Measurements from ENCODE around the gene GPBP1. TPM values are rescaled to one million over a fixed set of nuclear protein-coding genes. Genes with fewer than 3 reads are reported as not detected.

The GPBP1 gene
- total RNA-seq, 1 donor, result 56.8 TPM

DNA sequence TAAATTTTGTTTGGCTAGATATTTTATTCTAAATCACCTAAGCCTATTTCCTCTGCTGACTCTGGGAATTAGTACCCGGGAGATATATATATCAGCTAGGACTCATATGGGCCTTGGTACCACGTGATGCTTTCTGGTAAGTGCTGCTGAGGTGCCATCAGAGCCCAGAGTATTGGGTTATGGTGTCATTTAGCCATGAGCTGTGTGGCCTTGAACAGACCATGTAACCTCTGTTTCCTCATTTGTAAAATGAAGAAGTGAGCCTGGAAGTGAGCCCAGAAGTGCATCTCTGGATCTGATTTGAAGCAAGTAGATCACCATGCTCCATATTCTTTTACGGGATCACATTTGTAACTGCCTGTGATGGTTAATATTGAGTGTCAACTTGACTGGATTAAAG lies 126.1 kb downstream of the GPBP1 start:
- TF ChIP-seq, protein P1, sequence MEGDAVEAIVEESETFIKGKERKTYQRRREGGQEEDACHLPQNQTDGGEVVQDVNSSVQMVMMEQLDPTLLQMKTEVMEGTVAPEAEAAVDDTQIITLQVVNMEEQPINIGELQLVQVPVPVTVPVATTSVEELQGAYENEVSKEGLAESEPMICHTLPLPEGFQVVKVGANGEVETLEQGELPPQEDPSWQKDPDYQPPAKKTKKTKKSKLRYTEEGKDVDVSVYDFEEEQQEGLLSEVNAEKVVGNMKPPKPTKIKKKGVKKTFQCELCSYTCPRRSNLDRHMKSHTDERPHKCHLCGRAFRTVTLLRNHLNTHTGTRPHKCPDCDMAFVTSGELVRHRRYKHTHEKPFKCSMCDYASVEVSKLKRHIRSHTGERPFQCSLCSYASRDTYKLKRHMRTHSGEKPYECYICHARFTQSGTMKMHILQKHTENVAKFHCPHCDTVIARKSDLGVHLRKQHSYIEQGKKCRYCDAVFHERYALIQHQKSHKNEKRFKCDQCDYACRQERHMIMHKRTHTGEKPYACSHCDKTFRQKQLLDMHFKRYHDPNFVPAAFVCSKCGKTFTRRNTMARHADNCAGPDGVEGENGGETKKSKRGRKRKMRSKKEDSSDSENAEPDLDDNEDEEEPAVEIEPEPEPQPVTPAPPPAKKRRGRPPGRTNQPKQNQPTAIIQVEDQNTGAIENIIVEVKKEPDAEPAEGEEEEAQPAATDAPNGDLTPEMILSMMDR (IDR thresholded peaks at IDR 0.05; ENCODE audit: extremely low read depth, low read depth, low read length), result no peak
- Histone ChIP-seq H3K27me3 (ENCODE audit: insufficient read depth, low read length) (no peaks in the 10 kb centered on the region), H2AFZ (ENCODE audit: low read length) (no peak overlapping the region), H3K9me3 (ENCODE audit: low read depth, low read length) (no peaks in the 10 kb centered on the region), H3K4me2 (ENCODE audit: insufficient read depth, low read length) (no peak overlapping the region), H3K27ac (ENCODE audit: low read depth, low read length) (no peak overlapping the region), H3K36me3 (ENCODE audit: insufficient read depth, low read length) (no peaks in the 10 kb centered on the region), H3K4me3 (ENCODE audit: insufficient read depth, low read length) (no peak overlapping the region), H4K20me1 (ENCODE audit: insufficient read depth, low read length) (no peaks in the 10 kb centered on the region), H3K4me1 (ENCODE audit: insufficient read depth, low read length) (peaks cover 14% of the 10 kb centered on the region), H3K79me2 (ENCODE audit: insufficient read depth, low read length) (no peaks in the 10 kb centered on the region)
- DNase-seq (ENCODE audit: insufficient read length, low spot score, missing footprints), result no peak

DNA sequence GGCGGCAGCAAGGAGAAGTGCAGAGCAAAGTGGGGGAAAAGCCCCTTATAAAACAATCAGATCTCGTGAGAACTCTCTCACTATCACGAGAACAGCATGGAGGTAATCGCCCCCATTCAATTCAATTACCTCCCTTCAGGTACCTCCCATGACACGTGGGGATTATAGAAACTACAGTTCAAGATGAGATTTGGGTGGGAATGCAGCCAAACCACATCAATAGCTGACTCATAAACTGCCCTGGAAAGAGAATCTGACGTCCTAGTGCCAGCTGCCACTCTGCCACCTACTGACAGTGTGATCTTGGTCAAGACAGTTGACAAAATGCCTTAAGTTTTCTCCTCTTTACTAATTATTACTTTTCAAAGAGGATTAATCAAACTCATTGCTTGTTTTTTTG lies 128.3 kb downstream of the GPBP1 start:
- H3K27me3 ChIP-seq (ENCODE audit: insufficient read depth, low read length), result no peaks in the 10 kb centered on the region
- peaks cover 14% of the 10 kb centered on the region for H3K4me1 ChIP-seq (ENCODE audit: insufficient read depth, low read length)
- no peak overlapping the region for H2AFZ ChIP-seq (ENCODE audit: low read length)
- no peaks in the 10 kb centered on the region for H3K36me3 ChIP-seq (ENCODE audit: insufficient read depth, low read length)
- no peak overlapping the region for H3K4me3 ChIP-seq (ENCODE audit: insufficient read depth, low read length)
- TF ChIP-seq, protein P1 (IDR thresholded peaks at IDR 0.05; ENCODE audit: extremely low read depth, low read depth, low read length), result peak; percentile 21
- no peak overlapping the region for H3K27ac ChIP-seq (ENCODE audit: low read depth, low read length)
- no peak for DNase-seq (ENCODE audit: insufficient read length, low spot score, missing footprints)
- no peaks in the 10 kb centered on the region for H3K79me2 ChIP-seq (ENCODE audit: insufficient read depth, low read length)
- H3K9me3 ChIP-seq (ENCODE audit: low read depth, low read length), result no peaks in the 10 kb centered on the region
- no peak overlapping the region for H3K4me2 ChIP-seq (ENCODE audit: insufficient read depth, low read length)
- H4K20me1 ChIP-seq (ENCODE audit: insufficient read depth, low read length), result no peaks in the 10 kb centered on the region

DNA sequence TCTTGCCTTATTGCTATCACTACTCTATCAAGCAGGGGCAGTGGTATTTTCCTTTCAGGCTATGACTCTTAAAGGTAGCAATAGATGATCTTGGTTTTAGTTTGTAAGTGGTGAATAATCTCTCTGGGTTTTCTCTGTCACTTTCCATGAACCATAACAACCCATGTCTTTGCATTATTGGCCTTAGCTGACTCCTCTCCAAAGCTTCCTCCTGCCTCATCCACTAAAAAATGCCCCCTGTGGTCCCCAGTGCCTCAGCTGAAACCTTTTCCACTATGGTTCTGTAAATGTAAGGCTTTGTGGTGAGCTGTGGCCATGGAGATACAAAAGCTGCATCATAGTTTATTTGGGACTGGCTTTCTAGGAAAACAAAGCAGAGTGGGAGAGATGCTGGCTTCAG lies 128.8 kb downstream of the GPBP1 start:
- peaks cover 14% of the 10 kb centered on the region for H3K4me1 ChIP-seq (ENCODE audit: insufficient read depth, low read length)
- H3K4me2 ChIP-seq (ENCODE audit: insufficient read depth, low read length), result no peak overlapping the region
- no peak for DNase-seq (ENCODE audit: insufficient read length, low spot score, missing footprints)
- no peaks in the 10 kb centered on the region for H3K79me2 ChIP-seq (ENCODE audit: insufficient read depth, low read length)
- no peaks in the 10 kb centered on the region for H3K9me3 ChIP-seq (ENCODE audit: low read depth, low read length)
- no peak overlapping the region for H2AFZ ChIP-seq (ENCODE audit: low read length)
- no peaks in the 10 kb centered on the region for H3K27me3 ChIP-seq (ENCODE audit: insufficient read depth, low read length)
- TF ChIP-seq, protein P1 (IDR thresholded peaks at IDR 0.05; ENCODE audit: extremely low read depth, low read depth, low read length), result no peak
- H3K4me3 ChIP-seq (ENCODE audit: insufficient read depth, low read length), result no peak overlapping the region
- no peaks in the 10 kb centered on the region for H4K20me1 ChIP-seq (ENCODE audit: insufficient read depth, low read length)
- H3K27ac ChIP-seq (ENCODE audit: low read depth, low read length), result no peak overlapping the region
- no peaks in the 10 kb centered on the region for H3K36me3 ChIP-seq (ENCODE audit: insufficient read depth, low read length)

DNA sequence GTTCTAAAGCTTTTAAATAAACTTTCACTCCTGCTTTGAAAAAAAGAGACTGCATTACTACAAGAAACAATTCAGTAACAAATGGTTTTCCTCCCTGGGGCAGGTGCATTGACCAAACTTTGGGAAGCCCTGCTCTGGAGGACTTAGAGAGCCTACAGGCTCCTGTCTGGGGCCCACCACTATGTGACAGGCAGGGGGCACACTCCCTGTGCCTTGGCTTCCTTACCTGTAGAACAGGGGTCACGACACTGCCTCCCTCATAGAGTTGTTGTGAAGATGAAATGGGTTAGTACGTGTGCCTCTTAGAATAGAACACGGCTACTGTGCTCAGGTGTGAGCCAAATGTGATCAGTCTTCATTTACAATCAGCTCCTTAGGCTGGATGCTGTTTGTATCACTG lies 130.1 kb downstream of the GPBP1 start:
- H3K79me2 ChIP-seq (ENCODE audit: insufficient read depth, low read length), result no peaks in the 10 kb centered on the region
- TF ChIP-seq, protein P1 (IDR thresholded peaks at IDR 0.05; ENCODE audit: extremely low read depth, low read depth, low read length), result no peak
- no peaks in the 10 kb centered on the region for H3K9me3 ChIP-seq (ENCODE audit: low read depth, low read length)
- no peak overlapping the region for H3K4me3 ChIP-seq (ENCODE audit: insufficient read depth, low read length)
- no peak overlapping the region for H2AFZ ChIP-seq (ENCODE audit: low read length)
- H3K4me2 ChIP-seq (ENCODE audit: insufficient read depth, low read length), result no peak overlapping the region
- H3K27me3 ChIP-seq (ENCODE audit: insufficient read depth, low read length), result no peaks in the 10 kb centered on the region
- H3K4me1 ChIP-seq (ENCODE audit: insufficient read depth, low read length), result peaks cover 8% of the 10 kb centered on the region
- no peak for DNase-seq (ENCODE audit: insufficient read length, low spot score, missing footprints)
- no peak overlapping the region for H3K27ac ChIP-seq (ENCODE audit: low read depth, low read length)
- no peaks in the 10 kb centered on the region for H4K20me1 ChIP-seq (ENCODE audit: insufficient read depth, low read length)
- H3K36me3 ChIP-seq (ENCODE audit: insufficient read depth, low read length), result no peaks in the 10 kb centered on the region
